Neural cell (in vitro differentiated cells): ENCODE data around the gene FANCC. TPM values are rescaled to one million over a fixed set of nuclear protein-coding genes. Genes with fewer than 3 reads are reported as not detected.

Experiments
- H2AFZ ChIP-seq: fragments of 200-600, 300-800 bp; sonication (generic), shearing (Covaris generic); 2 replicates; pipeline ENCODE4 v1.6.0; 2014; ENCODE audit warnings: low read depth, mild to moderate bottlenecking, antibody characterized with exemption, low read length, moderate library complexity
- H3F3A ChIP-seq: fragments of 200-600 bp; shearing (Covaris generic); 2 replicates; pipeline ENCODE4 v1.6.1; 2016; ENCODE audit warnings: mild to moderate bottlenecking, moderate library complexity, mixed read lengths, antibody characterized with exemption, low read length; ENCODE audit not compliant: insufficient read depth, poor library complexity, severe bottlenecking
- H3K27ac ChIP-seq: fragments of 200-600, 300-800 bp; sonication (generic), shearing (Covaris generic); 2 replicates; pipeline ENCODE4 v1.5.1; 2014; ENCODE audit warnings: mild to moderate bottlenecking, low read length, moderate library complexity
- H3K27me3 ChIP-seq: fragments of 300-800, 200-600 bp; sonication (generic), shearing (Covaris generic); 2 replicates; pipeline ENCODE4 v1.6.0; 2014; ENCODE audit warnings: mild to moderate bottlenecking, low read depth, low read length, moderate library complexity; ENCODE audit not compliant: insufficient read depth
- H3K36me3 ChIP-seq: fragments of 300-800, 200-600 bp; sonication (generic), shearing (Covaris generic); 2 replicates; pipeline ENCODE4 v1.5.1; 2014; ENCODE audit warnings: mild to moderate bottlenecking, antibody characterized with exemption, low read length, moderate library complexity; ENCODE audit not compliant: insufficient read depth
- H3K4me2 ChIP-seq: fragments of 300-800, 200-600 bp; sonication (generic), shearing (Covaris generic); 2 replicates; pipeline ENCODE4 v1.6.0; 2014; ENCODE audit warnings: mild to moderate bottlenecking, low read length
- H3K4me3 ChIP-seq: fragments of 300-800, 200-600 bp; sonication (generic), shearing (Covaris generic); 2 replicates; pipeline ENCODE4 v1.5.1; 2014; ENCODE audit warnings: mild to moderate bottlenecking, low read length, moderate library complexity
- H3K79me2 ChIP-seq: fragments of 200-600 bp; shearing (Covaris generic); replicated peaks from 2 replicates; pipeline ENCODE4 v1.6.0; 2014; ENCODE audit warnings: mild to moderate bottlenecking, low read length, moderate library complexity; ENCODE audit not compliant: insufficient read depth
- H3K9ac ChIP-seq: fragments of 300-800, 200-600 bp; sonication (generic), shearing (Covaris generic); 2 replicates; pipeline ENCODE4 v1.6.1; 2016; ENCODE audit warnings: mild to moderate bottlenecking, low read length, mixed read lengths
- H3K9me2 ChIP-seq: fragments of 200-600 bp; shearing (Covaris generic); 2 replicates; pipeline ENCODE4 v1.6.1; 2016; ENCODE audit warnings: mild to moderate bottlenecking, low read length, mixed read lengths; ENCODE audit not compliant: insufficient read depth
- H3K9me3 ChIP-seq: fragments of 200-600, 300-800 bp; sonication (generic), shearing (Covaris generic); 2 replicates; pipeline ENCODE4 v1.6.1; 2016; ENCODE audit warnings: mild to moderate bottlenecking, mixed run types, low read length, moderate library complexity, mixed read lengths
- H4K20me1 ChIP-seq: fragments of 200-600 bp; shearing (Covaris generic); 2 replicates; pipeline ENCODE4 v1.6.1; 2016; ENCODE audit warnings: mild to moderate bottlenecking, mixed run types; ENCODE audit not compliant: insufficient read depth
- CTCF ChIP-seq: fragments of 450-650 bp; IDR thresholded peaks from 2 replicates; pipeline ENCODE4 v1.5.1; 2014; ENCODE audit warnings: antibody characterized with exemption, mild to moderate bottlenecking, moderate library complexity; ENCODE audit not compliant: poor library complexity, severe bottlenecking
- EP300 ChIP-seq: fragments of 450-650 bp; conservative IDR thresholded peaks from 2 replicates; pipeline ENCODE4 v1.6.1; 2014; ENCODE audit warnings: antibody characterized with exemption, mild to moderate bottlenecking, moderate library complexity; ENCODE audit not compliant: poor library complexity, severe bottlenecking
- EZH2 ChIP-seq: fragments of 200-600, 300-800 bp; shearing (Covaris generic), sonication (generic); IDR thresholded peaks from 2 replicates; pipeline ENCODE4 v1.6.1; 2014; ENCODE audit warnings: antibody characterized with exemption, low read length, borderline replicate concordance, mild to moderate bottlenecking; ENCODE audit not compliant: insufficient read depth, poor library complexity, severe bottlenecking
- MXI1 ChIP-seq: fragments of 450-650 bp; conservative IDR thresholded peaks from 2 replicates; pipeline ENCODE4 v1.6.1; 2014; ENCODE audit warnings: antibody characterized with exemption, mild to moderate bottlenecking; ENCODE audit not compliant: poor library complexity, severe bottlenecking
- POLR2AphosphoS5 ChIP-seq: IDR thresholded peaks from 2 replicates; pipeline ENCODE4 v1.6.1; 2012
- RAD21 ChIP-seq: fragments of 450-650 bp; conservative IDR thresholded peaks from 2 replicates; pipeline ENCODE4 v1.6.1; 2014; ENCODE audit warnings: antibody characterized with exemption, mild to moderate bottlenecking, moderate library complexity
- REST ChIP-seq: IDR thresholded peaks from 2 replicates; pipeline ENCODE4 v1.6.1; 2012; ENCODE audit warnings: borderline replicate concordance
- SMC3 ChIP-seq: fragments of 450-650 bp; conservative IDR thresholded peaks from 2 replicates; pipeline ENCODE4 v1.6.1; 2014; ENCODE audit warnings: antibody characterized with exemption, mild to moderate bottlenecking, moderate library complexity; ENCODE audit not compliant: poor library complexity
- TAF1 ChIP-seq: IDR thresholded peaks from 2 replicates; pipeline ENCODE4 v1.6.1; 2012; ENCODE audit warnings: low read depth
- polyA plus RNA-seq: library from polyadenylated mRNA; depleted of rRNA; stranded (reverse); fragments of >200 nt; gene quantifications from 2 replicates; pipeline ENCODE4 v1.2.3, GENCODE V29; 2014

The FANCC gene
- polyA plus RNA-seq, 1 donor from 2014 or later = 9.7 TPM

DNA sequence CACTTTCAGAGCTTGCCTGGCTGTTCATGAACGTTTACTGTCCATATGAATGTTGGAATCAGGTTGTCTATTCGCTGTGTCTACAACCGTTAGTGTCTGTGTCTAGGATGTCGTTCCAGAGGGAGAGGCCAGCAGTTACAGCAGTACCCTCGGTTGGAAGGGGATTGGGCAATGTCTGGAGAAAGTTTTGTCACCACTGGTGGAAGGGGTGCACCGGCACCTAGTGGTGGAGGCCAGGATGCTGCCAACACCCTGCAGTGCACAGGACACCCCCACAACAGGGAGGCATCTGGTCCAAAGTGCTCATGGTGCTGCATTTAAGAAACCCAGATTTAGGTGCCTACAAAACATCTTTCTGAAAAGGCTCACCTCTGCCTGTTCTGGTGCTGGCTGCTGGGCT is 220.7 kb downstream of the FANCC start:
- H3F3A ChIP-seq = no peaks in the 10 kb centered on the region
- no peaks in the 10 kb centered on the region for H3K27me3 ChIP-seq
- no peaks in the 10 kb centered on the region for H3K9me2 ChIP-seq
- no peaks in the 10 kb centered on the region for H3K9me3 ChIP-seq
- H3K79me2 ChIP-seq = no peaks in the 10 kb centered on the region
- no peak overlapping the region for H3K9ac ChIP-seq
- H3K4me2 ChIP-seq = no peak overlapping the region
- H4K20me1 ChIP-seq = no peaks in the 10 kb centered on the region
- no peak overlapping the region for H2AFZ ChIP-seq
- no peak for TF ChIP-seq RAD21
- no peak for TF ChIP-seq CTCF
- no peak for TF ChIP-seq SMC3
- no peak for TF ChIP-seq EZH2
- TF ChIP-seq POLR2AphosphoS5 = no peak
- no peak overlapping the region for H3K4me3 ChIP-seq
- no peaks in the 10 kb centered on the region for H3K36me3 ChIP-seq
- H3K27ac ChIP-seq = no peak overlapping the region

GRCh38 chr9:95096381-95096780 is 221.1 kb downstream of the FANCC start:
- no peak overlapping the region for H3K4me3 ChIP-seq
- TF ChIP-seq MXI1 = no peak
- TF ChIP-seq RAD21 = no peak
- TF ChIP-seq REST = no peak
- TF ChIP-seq EP300 = no peak
- TF ChIP-seq SMC3 = no peak
- TF ChIP-seq TAF1 = no peak
- TF ChIP-seq CTCF = no peak
- TF ChIP-seq EZH2 = no peak
- no peak for TF ChIP-seq POLR2AphosphoS5
- no peak overlapping the region for H3K9ac ChIP-seq
- H3K4me2 ChIP-seq = no peak overlapping the region
- H3K79me2 ChIP-seq = no peaks in the 10 kb centered on the region
- no peaks in the 10 kb centered on the region for H3K27me3 ChIP-seq
- no peaks in the 10 kb centered on the region for H3K9me3 ChIP-seq
- no peak overlapping the region for H3K27ac ChIP-seq
- H4K20me1 ChIP-seq = no peaks in the 10 kb centered on the region
- H3F3A ChIP-seq = no peaks in the 10 kb centered on the region
- H3K9me2 ChIP-seq = no peaks in the 10 kb centered on the region
- H3K36me3 ChIP-seq = no peaks in the 10 kb centered on the region
- no peak overlapping the region for H2AFZ ChIP-seq
